Loucy (cell line): Measurements from ENCODE around the gene APLN.

Experiments used
- H2AFZ ChIP-seq: fragments of 200-600 bp; sonication (generic); 2 replicates; pipeline ENCODE4 v1.6.0; 2016; ENCODE audit warnings: antibody characterized with exemption, mild to moderate bottlenecking, low read length, moderate library complexity
- H3F3A ChIP-seq: fragments of 200-600 bp; 2 replicates; pipeline ENCODE4 v1.6.0; 2016; ENCODE audit warnings: antibody characterized with exemption, low read depth, mild to moderate bottlenecking
- H3K27me3 ChIP-seq: fragments of 200-600 bp; sonication (generic); 2 replicates; pipeline ENCODE4 v1.6.1; 2014; ENCODE audit warnings: low read length, mild to moderate bottlenecking; ENCODE audit not compliant: insufficient read depth, poor library complexity, severe bottlenecking
- H3K36me3 ChIP-seq: fragments of 200-600 bp; sonication (generic); 2 replicates; pipeline ENCODE4 v1.6.1; 2016; ENCODE audit warnings: low read length; ENCODE audit not compliant: insufficient read depth
- H3K4me1 ChIP-seq: fragments of 200-600 bp; sonication (generic); 2 replicates; pipeline ENCODE4 v1.5.1; 2014; ENCODE audit warnings: low read length, mild to moderate bottlenecking; ENCODE audit not compliant: insufficient read depth, poor library complexity, severe bottlenecking
- H3K4me2 ChIP-seq: fragments of 200-600 bp; sonication (generic); 2 replicates; pipeline ENCODE4 v1.6.0; 2014; ENCODE audit warnings: antibody characterized with exemption, low read length, low read depth, mild to moderate bottlenecking; ENCODE audit not compliant: poor library complexity, severe bottlenecking
- H3K4me3 ChIP-seq: fragments of 200-600 bp; sonication (generic); 2 replicates; pipeline ENCODE4 v1.5.1; 2014; ENCODE audit warnings: low read length, mild to moderate bottlenecking, mixed read lengths; ENCODE audit not compliant: poor library complexity, severe bottlenecking
- H3K79me2 ChIP-seq: fragments of 200-600 bp; sonication (generic); 2 replicates; pipeline ENCODE4 v1.6.1; 2014; ENCODE audit warnings: low read length; ENCODE audit not compliant: insufficient read depth
- H3K9ac ChIP-seq: fragments of 200-600 bp; sonication (generic); 2 replicates; pipeline ENCODE4 v1.6.0; 2014; ENCODE audit warnings: mild to moderate bottlenecking, low read depth, low read length, moderate library complexity; ENCODE audit not compliant: poor library complexity, severe bottlenecking
- H3K9me2 ChIP-seq: fragments of 200-600 bp; sonication (generic); replicated peaks from 2 replicates; pipeline ENCODE4 v1.6.1; 2016; ENCODE audit warnings: low read depth, low read length, mixed read lengths
- H3K9me3 ChIP-seq: fragments of 200-600 bp; sonication (generic); 2 replicates; pipeline ENCODE4 v1.6.1; 2014; ENCODE audit warnings: mild to moderate bottlenecking, antibody characterized with exemption, low read length, low read depth; ENCODE audit not compliant: insufficient read depth
- H4K20me1 ChIP-seq: fragments of 200-600 bp; sonication (generic); 2 replicates; pipeline ENCODE4 v1.6.0; 2014; ENCODE audit warnings: antibody characterized with exemption, low read length, mild to moderate bottlenecking; ENCODE audit not compliant: insufficient read depth, poor library complexity, severe bottlenecking
- EZH2phosphoT487 ChIP-seq: fragments of 200-600 bp; IDR thresholded peaks from 2 replicates; pipeline ENCODE4 v1.6.1; 2018; ENCODE audit warnings: antibody characterized with exemption, mild to moderate bottlenecking, moderate library complexity, borderline replicate concordance
- TF ChIP-seq, protein P1 (sequence below): fragments of 200-600 bp; sonication (generic); conservative IDR thresholded peaks from 2 replicates; pipeline ENCODE4 v1.5.1; 2014; ENCODE audit warnings: mild to moderate bottlenecking, antibody characterized with exemption, low read length

Gene APLN

DNA sequence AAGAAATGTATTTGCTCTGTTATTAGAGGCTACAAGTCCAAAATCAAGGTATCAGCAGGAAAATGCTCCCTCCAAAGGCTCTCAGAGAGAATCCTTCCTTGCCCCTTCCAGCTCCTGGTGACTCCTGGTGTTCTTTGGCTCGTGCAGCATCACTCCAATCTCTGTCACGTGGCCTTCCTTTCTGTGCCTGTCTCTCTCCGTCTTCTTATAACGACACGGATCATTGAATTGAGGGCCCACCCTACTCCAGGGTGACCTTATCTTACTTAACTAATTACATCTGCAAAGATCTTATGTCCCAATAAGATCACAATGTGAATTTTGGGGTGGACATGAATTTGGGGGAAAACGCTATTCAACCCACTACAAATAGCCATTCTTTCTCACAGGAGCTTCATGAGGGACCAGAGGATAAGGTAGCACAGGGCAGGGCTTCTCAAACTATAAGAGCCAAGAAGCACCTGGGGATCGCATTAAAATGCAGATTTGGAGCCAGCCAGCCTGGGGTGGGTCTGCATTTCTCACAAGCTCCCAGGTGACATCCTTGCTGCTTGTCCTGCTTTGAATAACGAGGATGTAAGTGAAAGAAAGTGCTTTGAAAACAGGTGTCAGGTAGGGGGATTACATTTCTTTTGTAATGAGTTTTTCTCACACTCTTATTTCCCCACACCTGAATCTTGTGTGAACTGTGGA lies 41.9 kb upstream of the APLN start:
- no peak overlapping the region for H3K4me2 ChIP-seq
- H3K36me3 ChIP-seq: no peaks in the 10 kb centered on the region
- no peak overlapping the region for H3K9ac ChIP-seq
- H3F3A ChIP-seq: no peaks in the 10 kb centered on the region
- no peak for TF ChIP-seq EZH2phosphoT487
- TF ChIP-seq, protein P1, sequence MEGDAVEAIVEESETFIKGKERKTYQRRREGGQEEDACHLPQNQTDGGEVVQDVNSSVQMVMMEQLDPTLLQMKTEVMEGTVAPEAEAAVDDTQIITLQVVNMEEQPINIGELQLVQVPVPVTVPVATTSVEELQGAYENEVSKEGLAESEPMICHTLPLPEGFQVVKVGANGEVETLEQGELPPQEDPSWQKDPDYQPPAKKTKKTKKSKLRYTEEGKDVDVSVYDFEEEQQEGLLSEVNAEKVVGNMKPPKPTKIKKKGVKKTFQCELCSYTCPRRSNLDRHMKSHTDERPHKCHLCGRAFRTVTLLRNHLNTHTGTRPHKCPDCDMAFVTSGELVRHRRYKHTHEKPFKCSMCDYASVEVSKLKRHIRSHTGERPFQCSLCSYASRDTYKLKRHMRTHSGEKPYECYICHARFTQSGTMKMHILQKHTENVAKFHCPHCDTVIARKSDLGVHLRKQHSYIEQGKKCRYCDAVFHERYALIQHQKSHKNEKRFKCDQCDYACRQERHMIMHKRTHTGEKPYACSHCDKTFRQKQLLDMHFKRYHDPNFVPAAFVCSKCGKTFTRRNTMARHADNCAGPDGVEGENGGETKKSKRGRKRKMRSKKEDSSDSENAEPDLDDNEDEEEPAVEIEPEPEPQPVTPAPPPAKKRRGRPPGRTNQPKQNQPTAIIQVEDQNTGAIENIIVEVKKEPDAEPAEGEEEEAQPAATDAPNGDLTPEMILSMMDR: no peak
- H3K79me2 ChIP-seq: no peaks in the 10 kb centered on the region
- H4K20me1 ChIP-seq: no peaks in the 10 kb centered on the region
- no peak overlapping the region for H3K4me3 ChIP-seq
- no peak overlapping the region for H2AFZ ChIP-seq
- no peaks in the 10 kb centered on the region for H3K27me3 ChIP-seq
- no peaks in the 10 kb centered on the region for H3K9me3 ChIP-seq
- no peaks in the 10 kb centered on the region for H3K9me2 ChIP-seq
- H3K4me1 ChIP-seq: no peaks in the 10 kb centered on the region

DNA sequence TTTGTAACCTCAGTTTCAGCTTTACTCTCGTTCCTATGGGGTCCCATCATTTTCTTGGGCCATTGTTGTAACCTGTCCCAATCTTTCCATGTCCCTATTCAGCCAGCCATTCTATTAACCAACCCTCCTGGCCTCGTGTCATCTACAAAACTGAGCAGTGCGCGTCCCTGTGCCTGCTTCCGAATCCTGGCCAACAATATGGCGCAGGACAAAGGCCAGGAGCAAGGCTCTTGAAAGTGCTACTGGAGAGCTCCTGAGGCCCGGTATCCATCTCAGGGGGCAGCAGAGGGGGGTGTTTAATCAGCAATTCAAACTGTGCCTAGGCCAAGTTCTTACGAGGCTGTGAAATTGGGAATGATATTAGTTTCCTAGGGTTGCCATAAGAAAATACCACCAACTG lies 41.2 kb upstream of the APLN start:
- no peaks in the 10 kb centered on the region for H3K36me3 ChIP-seq
- H3F3A ChIP-seq: no peaks in the 10 kb centered on the region
- H3K27me3 ChIP-seq: no peaks in the 10 kb centered on the region
- no peaks in the 10 kb centered on the region for H3K79me2 ChIP-seq
- no peak overlapping the region for H3K4me2 ChIP-seq
- H2AFZ ChIP-seq: no peak overlapping the region
- H3K4me3 ChIP-seq: no peak overlapping the region
- H3K9me2 ChIP-seq: no peaks in the 10 kb centered on the region
- no peak overlapping the region for H3K9ac ChIP-seq
- H4K20me1 ChIP-seq: no peaks in the 10 kb centered on the region
- H3K9me3 ChIP-seq: no peaks in the 10 kb centered on the region
- no peaks in the 10 kb centered on the region for H3K4me1 ChIP-seq
- TF ChIP-seq, protein P1: no peak
- TF ChIP-seq EZH2phosphoT487: no peak

GRCh38 chrX:129695535-129695934 lies 40.8 kb upstream of the APLN start:
- Histone ChIP-seq H3K36me3 (no peaks in the 10 kb centered on the region), H3K27me3 (no peaks in the 10 kb centered on the region), H3K4me2 (no peak overlapping the region), H3K4me3 (no peak overlapping the region), H2AFZ (no peak overlapping the region), H3K9me2 (no peaks in the 10 kb centered on the region), H3K9me3 (no peaks in the 10 kb centered on the region), H4K20me1 (no peaks in the 10 kb centered on the region), H3K9ac (no peak overlapping the region), H3F3A (no peaks in the 10 kb centered on the region), H3K4me1 (no peaks in the 10 kb centered on the region), H3K79me2 (no peaks in the 10 kb centered on the region)
- TF ChIP-seq EZH2phosphoT487: no peak
- TF ChIP-seq, protein P1: no peak
